ENCODE results near the gene UFC1.

The UFC1 gene

GRCh38 chr1:161158316-161159010 lies 4.7 kb downstream of the UFC1 start:
- no peak for TF ChIP-seq ZNF274 (IDR thresholded peaks at IDR 0.05; ENCODE audit: low read depth, low read length)
- H3K4me3 ChIP-seq (ENCODE audit: low read length) = no peak overlapping the region; the same call in 1 of the 2 replicates

DNA sequence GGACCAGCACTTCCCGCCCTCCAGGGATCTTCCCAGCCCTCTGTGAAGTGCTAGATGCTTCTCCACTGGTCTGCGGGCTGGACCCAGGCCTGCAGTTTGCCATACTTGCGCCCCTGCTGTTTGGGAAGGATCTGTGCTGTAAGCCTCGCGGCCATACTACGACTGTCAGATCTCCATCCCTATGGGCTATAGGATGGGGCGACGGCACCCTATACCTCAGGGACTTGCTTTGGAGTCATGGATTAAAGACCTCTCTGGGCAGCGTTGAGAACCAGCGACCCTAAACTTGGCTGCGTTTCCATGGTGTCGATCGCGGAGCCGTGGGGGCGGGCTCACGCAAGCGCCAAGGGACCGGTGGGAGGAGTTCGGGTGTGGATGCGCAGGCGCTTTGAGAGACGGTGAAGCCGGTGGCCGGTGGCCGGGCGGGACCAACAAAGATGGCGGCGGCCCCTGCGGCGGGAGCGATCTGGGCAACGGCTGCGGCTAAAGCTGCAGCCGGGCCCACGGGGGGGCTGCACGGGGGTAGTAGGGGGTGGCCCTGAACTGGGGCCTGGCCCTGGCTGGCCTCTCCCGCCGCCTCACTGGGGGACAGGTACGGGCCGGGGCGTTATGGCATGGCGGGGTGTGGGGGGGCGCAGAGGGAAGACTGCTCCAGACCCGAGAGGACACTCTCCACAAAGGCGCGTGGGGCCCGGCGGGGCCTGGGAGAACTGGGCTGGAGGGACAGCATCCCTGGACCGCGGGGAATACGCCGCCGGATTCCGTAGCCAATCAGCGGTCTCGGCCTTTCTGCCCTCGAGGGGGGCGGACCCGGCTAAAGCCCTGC lies 5.5 kb downstream of the UFC1 start, which contains the start of gene USP21:
Gene USP21 (plus strand): TSS at position 414 of the 826 bp plus-strand sequence. CDS start 1,141 bp downstream, outside the sequence.
- peak within 1 kb of the TSS; percentile 71 for H3K4me3 ChIP-seq (ENCODE audit: low read length)
- TF ChIP-seq ZNF274 (IDR thresholded peaks at IDR 0.05; ENCODE audit: low read depth, low read length) = no peak

GRCh38 chr1:161159913-161160243 lies 6.1 kb downstream of the UFC1 start:
- H3K4me3 ChIP-seq (ENCODE audit: low read length) = peak overlapping the region; percentile 71
- TF ChIP-seq ZNF274 (IDR thresholded peaks at IDR 0.05; ENCODE audit: low read depth, low read length) = no peak

- H3K4me3 ChIP-seq (ENCODE audit: low read length) = no peak overlapping the region
- TF ChIP-seq ZNF274 (IDR thresholded peaks at IDR 0.05; ENCODE audit: low read depth, low read length) = no peak
Measured at GRCh38 chr1:161160671-161161145, 6.9 kb downstream of the UFC1 start.

- no peak for TF ChIP-seq ZNF274 (IDR thresholded peaks at IDR 0.05; ENCODE audit: low read depth, low read length)
- no peak overlapping the region for H3K4me3 ChIP-seq (ENCODE audit: low read length)
Measured at GRCh38 chr1:161161652-161162051, 7.9 kb downstream of the UFC1 start.

DNA sequence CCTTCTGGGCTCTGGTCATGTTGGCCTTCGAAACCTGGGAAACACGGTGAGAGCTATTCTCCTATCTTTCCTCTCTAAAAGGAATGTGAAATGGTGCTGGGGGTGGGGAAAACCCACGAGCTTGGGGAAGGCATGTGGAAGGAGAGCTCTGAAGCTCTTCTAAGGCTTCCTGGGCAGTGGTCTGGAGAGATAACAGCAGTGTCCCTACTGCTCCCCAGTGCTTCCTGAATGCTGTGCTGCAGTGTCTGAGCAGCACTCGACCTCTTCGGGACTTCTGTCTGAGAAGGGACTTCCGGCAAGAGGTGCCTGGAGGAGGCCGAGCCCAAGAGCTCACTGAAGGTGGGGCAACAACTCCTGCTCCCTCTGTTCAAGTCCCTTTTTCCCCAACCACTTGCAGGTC lies 8.3 kb downstream of the UFC1 start:
- H3K4me3 ChIP-seq (ENCODE audit: low read length) = no peak overlapping the region
- TF ChIP-seq ZNF274 (IDR thresholded peaks at IDR 0.05; ENCODE audit: low read depth, low read length) = no peak

DNA sequence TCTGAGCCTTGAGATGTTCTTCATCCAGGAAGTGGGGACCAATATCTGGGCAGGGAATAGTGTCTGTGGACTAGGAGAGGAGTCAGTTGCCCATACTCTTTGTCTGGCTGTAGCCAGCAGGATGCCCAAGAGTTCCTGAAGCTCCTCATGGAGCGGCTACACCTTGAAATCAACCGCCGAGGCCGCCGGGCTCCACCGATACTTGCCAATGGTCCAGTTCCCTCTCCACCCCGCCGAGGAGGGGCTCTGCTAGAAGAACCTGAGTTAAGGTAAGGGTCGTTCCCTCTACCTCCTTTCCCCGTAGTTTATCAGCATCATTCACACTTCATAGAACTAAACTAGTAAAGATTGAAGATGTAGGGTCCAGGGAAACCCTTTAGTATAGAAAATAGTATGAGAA lies 9.0 kb downstream of the UFC1 start:
- H3K4me3 ChIP-seq (ENCODE audit: low read length) = no peak overlapping the region
- no peak for TF ChIP-seq ZNF274 (IDR thresholded peaks at IDR 0.05; ENCODE audit: low read depth, low read length)

DNA sequence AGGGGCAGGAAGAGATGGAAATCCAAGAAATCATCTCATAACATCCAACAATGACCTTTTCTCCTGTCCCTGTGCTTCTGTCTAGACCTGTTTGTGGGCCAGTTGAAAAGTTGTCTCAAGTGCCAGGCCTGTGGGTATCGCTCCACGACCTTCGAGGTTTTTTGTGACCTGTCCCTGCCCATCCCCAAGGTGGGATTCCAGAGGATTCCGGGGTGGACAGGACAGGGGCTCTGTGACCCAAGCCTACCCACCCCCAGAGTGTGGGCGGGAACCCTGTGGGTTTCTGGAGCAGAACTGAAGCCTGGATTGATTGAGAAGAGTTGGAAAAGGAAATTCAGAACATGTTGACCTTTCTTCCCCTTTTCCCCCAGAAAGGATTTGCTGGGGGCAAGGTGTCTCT lies 10.0 kb downstream of the UFC1 start:
- TF ChIP-seq ZNF274 (IDR thresholded peaks at IDR 0.05; ENCODE audit: low read depth, low read length) = no peak
- H3K4me3 ChIP-seq (ENCODE audit: low read length) = no peak overlapping the region

- H3K4me3 ChIP-seq (ENCODE audit: low read length) = peak overlapping the region; percentile 61; the same call in 1 of the 2 replicates
- no peak for TF ChIP-seq ZNF274 (IDR thresholded peaks at IDR 0.05; ENCODE audit: low read depth, low read length)
Measured at GRCh38 chr1:161164901-161165610, 11.3 kb downstream of the UFC1 start.

DNA sequence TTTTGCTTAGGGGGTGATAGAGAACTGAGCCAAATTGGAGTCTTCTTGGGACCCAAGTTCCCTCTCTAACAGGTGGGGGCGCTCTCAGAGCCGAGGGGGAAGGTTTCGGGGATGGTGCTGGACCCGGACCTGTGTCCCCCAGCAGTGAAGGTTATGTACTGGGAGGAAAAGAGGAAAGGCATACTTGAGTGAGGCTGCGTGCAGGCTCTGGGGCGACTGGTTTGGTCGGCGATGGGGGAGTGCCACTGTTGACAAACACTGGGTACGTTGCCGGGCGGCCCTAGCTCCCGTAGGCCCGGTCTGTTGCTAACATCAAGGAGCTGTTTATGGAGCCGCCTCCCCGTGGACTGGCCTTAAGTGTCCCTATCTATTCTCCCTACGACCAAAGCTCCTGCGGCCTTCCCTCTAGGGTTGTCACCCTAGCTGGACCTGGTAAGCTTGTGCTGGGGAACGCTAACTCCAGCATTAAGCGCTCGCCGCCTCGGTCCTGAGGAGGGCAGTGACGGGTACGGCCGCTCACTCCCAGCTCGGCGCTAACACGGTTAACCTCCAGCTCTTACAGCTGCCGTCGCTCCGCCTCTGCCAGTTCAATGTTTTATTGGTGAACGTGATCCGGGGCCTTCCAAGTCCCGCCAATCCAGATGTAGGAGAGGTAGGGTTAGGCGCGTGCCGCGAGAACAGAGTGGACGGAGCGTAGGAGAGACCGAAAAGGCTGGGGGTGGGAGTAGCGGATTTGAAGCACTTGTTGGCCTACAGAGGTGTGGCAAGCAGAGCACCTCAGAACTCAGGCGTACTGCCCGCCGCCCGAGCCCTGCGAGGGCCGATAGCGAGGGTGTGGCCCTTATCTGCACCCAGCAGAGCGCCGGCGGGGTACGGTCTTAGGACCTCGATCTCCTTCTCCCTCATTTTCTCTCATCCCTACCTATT lies 12.2 kb downstream of the UFC1 start, which contains the start of gene PPOX:
Gene PPOX (plus strand): TSS at position 685 of the 927 bp plus-strand sequence. CDS start 422 bp downstream, outside the sequence.
- no peak for TF ChIP-seq ZNF274 (IDR thresholded peaks at IDR 0.05; ENCODE audit: low read depth, low read length)
- H3K4me3 ChIP-seq (ENCODE audit: low read length) = peak within 1 kb of the TSS; percentile 76

GRCh38 chr1:161166669-161167548 lies 13.1 kb downstream of the UFC1 start:
- peak overlapping the region; percentile 76 for H3K4me3 ChIP-seq (ENCODE audit: low read length)
- TF ChIP-seq ZNF274 (IDR thresholded peaks at IDR 0.05; ENCODE audit: low read depth, low read length) = no peak

DNA sequence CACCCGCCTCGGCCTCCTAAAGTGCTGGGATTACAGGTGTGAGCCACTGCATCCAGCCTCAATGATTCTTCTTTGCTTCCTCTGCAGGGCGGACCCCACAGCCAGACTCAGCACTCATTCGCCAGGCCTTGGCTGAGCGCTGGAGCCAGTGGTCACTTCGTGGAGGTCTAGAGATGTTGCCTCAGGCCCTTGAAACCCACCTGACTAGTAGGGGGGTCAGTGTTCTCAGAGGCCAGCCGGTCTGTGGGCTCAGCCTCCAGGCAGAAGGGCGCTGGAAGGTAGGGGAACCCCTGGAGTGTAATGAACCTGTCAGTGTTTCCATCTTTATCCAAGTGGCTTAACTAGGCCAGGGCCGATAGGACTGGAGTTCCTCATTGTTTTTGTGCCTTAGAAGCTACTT lies 15.1 kb downstream of the UFC1 start:
- TF ChIP-seq ZNF274 (IDR thresholded peaks at IDR 0.05; ENCODE audit: low read depth, low read length) = no peak
- no peak overlapping the region for H3K4me3 ChIP-seq (ENCODE audit: low read length)
